ENCODE results near the gene TNFAIP8.

DNA sequence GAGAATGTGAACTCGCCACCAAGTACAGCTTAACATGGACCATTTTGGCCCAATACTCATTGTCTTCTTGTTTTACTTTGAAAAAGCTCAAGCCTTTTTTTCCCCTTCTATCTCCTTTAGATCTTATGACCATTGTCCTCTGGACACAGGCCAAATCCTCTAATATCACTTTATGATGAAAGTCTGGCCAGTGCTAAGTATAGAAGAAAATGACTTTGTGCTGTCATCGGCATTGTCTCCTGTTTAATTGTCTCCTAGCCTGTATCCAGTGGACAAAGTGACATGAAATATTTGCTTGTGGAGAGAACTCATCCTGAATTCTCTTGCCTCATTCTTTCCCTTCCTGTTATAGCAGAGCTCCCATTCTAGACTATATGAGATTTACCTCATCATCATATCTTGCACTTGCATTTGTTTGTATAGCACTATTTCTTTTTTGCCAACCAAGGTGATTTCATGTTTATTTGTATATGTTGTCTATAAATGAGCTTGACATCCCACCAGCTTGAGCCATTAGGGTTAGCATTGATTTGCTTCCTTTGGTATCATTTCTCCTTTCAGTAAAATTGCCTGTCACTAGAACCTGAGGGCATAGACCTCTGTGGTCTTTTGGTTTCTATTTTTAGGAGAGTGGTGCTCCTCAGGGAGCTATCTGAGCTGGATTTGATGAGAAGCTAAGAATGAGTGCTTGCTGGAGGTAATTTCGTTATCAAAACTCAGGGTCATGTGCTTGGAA lies 18.8 kb upstream of the TNFAIP8 start:
- TF ChIP-seq CTCF (IDR thresholded peaks at IDR 0.05) (no peak), POLR2A (IDR thresholded peaks at IDR 0.05; ENCODE audit: low read depth) (no peak)

Data from esophagus muscularis mucosa (tissue), 3 donors.